Natural killer cell (primary cell): Measurements from ENCODE around the gene BMF. TPM values are rescaled to one million over a fixed set of nuclear protein-coding genes. Genes with fewer than 3 reads are reported as not detected.

Source experiments
- ATAC-seq, 3 donors: fragments of 150-1000 bp in 2 of 3; fragments of 200-7000 bp in 1 of 3; cut with Tn5 transposase; 1 replicate in 1 of 3; 2 replicates in 2 of 3; pipeline ENCODE4 v1.10.0; 2021; ENCODE audit warnings: mild to moderate bottlenecking in 2 of 3, moderate library complexity in 2 of 3
- DNase-seq, 2 donors: peaks; one replicate each; pipeline versions ENCODE4 v3.0.0 to v3.0.0-alpha.2; 2013 to 2021; ENCODE audit warnings: mixed read lengths in 1 of 2
- H3K27ac ChIP-seq: one replicate; pipeline ENCODE4 v1.5.1; 2013; ENCODE audit warnings: mild to moderate bottlenecking, low read length
- H3K27me3 ChIP-seq: one replicate; pipeline ENCODE4 v1.6.1; 2013; ENCODE audit warnings: low read length; ENCODE audit not compliant: control insufficient read depth, insufficient read depth
- H3K36me3 ChIP-seq: one replicate; pipeline ENCODE4 v1.6.1; 2013; ENCODE audit warnings: low read length; ENCODE audit not compliant: control insufficient read depth, insufficient read depth
- H3K4me1 ChIP-seq: one replicate; pipeline ENCODE4 v1.6.1; 2013; ENCODE audit warnings: low read length; ENCODE audit not compliant: control insufficient read depth, insufficient read depth
- H3K4me3 ChIP-seq: one replicate; pipeline ENCODE4 v1.5.1; 2013; ENCODE audit warnings: low read length
- H3K9me3 ChIP-seq: one replicate; pipeline ENCODE4 v1.6.1; 2013; ENCODE audit warnings: low read length; ENCODE audit not compliant: control insufficient read depth, insufficient read depth
- H3K27ac Mint-ChIP-seq, 2 donors: one replicate each; pipeline ENCODE4 v1.8.0; 2022; ENCODE audit warnings: mild to moderate bottlenecking in 2 of 2, mixed read lengths in 2 of 2, moderate library complexity in 1 of 2
- H3K27me3 Mint-ChIP-seq, 2 donors: one replicate each; pipeline ENCODE4 v1.8.0; 2022; ENCODE audit warnings: low read depth in 2 of 2, mixed read lengths in 2 of 2
- H3K36me3 Mint-ChIP-seq: one replicate; pipeline ENCODE4 v1.8.0; 2022; ENCODE audit warnings: mixed read lengths
- H3K4me1 Mint-ChIP-seq, 2 donors: one replicate each; pipeline ENCODE4 v1.8.0; 2022; ENCODE audit warnings: mixed read lengths in 2 of 2
- H3K4me3 Mint-ChIP-seq: one replicate; pipeline ENCODE4 v1.8.0; 2022; ENCODE audit warnings: mild to moderate bottlenecking, moderate library complexity, mixed read lengths
- H3K9me3 Mint-ChIP-seq, 2 donors: one replicate each; pipeline ENCODE4 v1.8.0; 2022; ENCODE audit warnings: mixed read lengths in 2 of 2
- WGBS: methylation state at CpG from one replicate; pipeline ENCODE4 v1.1.7; 2013; ENCODE audit warnings: missing lambda C conversion rate; ENCODE audit not compliant: insufficient coverage; 5-methylcytosine and 5-hydroxymethylcytosine counted together
- intact Hi-C: fragments of 100-400 bp; cut with micrococcal nuclease; formaldehyde crosslinking; loops from one replicate; pipeline ENCODE4 v1.14.2; 2022
- total RNA-seq, 4 donors: library from RNA; stranded (reverse); fragments of 120-200 nt in 1 of 4; gene quantifications; one replicate each; pipeline versions ENCODE4 v1.2.3 to v1.2.4, GENCODE V29; 2013 to 2022
- TF ChIP-seq, protein P1 (sequence below): fragments of 200-600 bp; IDR thresholded peaks from one replicate; pipeline ENCODE4 v1.8.0; 2022; ENCODE audit warnings: antibody characterized with exemption

Gene BMF
- total RNA-seq, 3 donors from 2014 or later (not counting 1 experiment from before 2014, with no cell fraction given), result 7.6 to 10.5 (median 9.8) TPM

DNA sequence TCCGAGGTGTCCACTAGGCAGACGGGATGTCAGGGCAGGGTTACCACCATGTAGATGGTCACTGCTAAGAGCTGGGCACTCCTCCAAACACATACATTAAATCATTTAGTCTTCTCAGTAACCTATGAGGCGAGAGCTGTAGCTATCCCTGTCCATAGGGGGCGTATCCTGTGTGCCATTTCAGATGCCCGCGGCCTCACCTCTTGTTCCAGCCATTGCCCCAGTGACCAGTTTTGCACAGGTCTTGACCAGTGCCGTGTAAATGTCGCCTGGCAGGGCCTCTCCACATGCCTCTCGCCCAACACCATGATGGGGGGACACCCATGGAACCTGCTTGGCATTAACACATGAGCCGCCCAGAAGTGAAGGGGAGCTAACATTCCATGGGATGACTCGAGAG lies 48.9 kb downstream of the BMF start:
- H3K9me3 ChIP-seq, result no peaks in the 10 kb centered on the region
- TF ChIP-seq, protein P1, sequence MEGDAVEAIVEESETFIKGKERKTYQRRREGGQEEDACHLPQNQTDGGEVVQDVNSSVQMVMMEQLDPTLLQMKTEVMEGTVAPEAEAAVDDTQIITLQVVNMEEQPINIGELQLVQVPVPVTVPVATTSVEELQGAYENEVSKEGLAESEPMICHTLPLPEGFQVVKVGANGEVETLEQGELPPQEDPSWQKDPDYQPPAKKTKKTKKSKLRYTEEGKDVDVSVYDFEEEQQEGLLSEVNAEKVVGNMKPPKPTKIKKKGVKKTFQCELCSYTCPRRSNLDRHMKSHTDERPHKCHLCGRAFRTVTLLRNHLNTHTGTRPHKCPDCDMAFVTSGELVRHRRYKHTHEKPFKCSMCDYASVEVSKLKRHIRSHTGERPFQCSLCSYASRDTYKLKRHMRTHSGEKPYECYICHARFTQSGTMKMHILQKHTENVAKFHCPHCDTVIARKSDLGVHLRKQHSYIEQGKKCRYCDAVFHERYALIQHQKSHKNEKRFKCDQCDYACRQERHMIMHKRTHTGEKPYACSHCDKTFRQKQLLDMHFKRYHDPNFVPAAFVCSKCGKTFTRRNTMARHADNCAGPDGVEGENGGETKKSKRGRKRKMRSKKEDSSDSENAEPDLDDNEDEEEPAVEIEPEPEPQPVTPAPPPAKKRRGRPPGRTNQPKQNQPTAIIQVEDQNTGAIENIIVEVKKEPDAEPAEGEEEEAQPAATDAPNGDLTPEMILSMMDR, result no peak
- no peaks in the 10 kb centered on the region for H3K27me3 ChIP-seq
- H3K4me3 ChIP-seq, result no peak overlapping the region
- H3K36me3 Mint-ChIP-seq, result no peaks in the 10 kb centered on the region
- H3K9me3 Mint-ChIP-seq, result no peaks in the 10 kb centered on the region
- 87% methylated on average over 11 of the region's 11 CpGs for WGBS
- peaks cover 15 to 16% of the 10 kb centered on the region in 2 donors for H3K4me1 Mint-ChIP-seq
- intact Hi-C loops, result no loop called here
- no peaks in the 10 kb centered on the region for H3K36me3 ChIP-seq
- H3K4me1 ChIP-seq, result peaks cover 15% of the 10 kb centered on the region
- DNase-seq, result no peak
- H3K4me3 Mint-ChIP-seq, result no peak overlapping the region
- no peak overlapping the region for H3K27ac ChIP-seq
- no peak for ATAC-seq
- no peak overlapping the region for H3K27ac Mint-ChIP-seq
- no peaks in the 10 kb centered on the region for H3K27me3 Mint-ChIP-seq

DNA sequence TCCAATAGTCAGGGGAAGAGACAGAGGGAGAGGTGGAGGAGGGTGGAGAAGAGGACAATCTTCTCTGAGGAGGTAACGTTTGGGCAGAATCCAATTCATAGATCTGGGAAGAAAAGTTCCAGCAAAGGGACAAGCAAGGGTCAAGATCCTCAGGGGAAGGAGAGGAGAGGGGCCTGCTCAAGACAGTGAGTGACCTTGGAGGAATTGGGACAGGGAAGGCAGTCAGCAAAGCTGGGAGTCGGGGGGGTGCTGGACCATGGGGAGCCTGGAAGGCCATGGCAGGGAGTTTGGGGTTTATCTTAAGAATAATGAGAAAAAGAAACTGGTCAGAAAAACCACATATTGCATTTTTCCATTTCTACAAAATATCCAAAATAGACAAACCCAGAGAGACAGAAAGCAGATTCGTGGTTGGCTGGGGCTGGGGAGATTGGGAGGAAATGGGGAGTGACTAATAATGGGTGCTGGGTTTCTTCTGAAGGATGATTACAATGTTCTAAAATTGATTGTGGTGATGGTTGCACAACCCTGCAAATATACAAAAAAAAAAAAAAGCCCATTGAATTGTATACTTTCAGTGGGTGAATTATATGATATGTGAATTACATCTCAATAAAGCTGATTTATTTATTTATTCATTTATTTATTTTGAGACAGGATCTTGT lies 50.1 kb downstream of the BMF start:
- Histone ChIP-seq H3K4me3 (no peak overlapping the region), H3K27me3 (no peaks in the 10 kb centered on the region), H3K27ac (no peak overlapping the region), H3K9me3 (no peaks in the 10 kb centered on the region), H3K36me3 (no peaks in the 10 kb centered on the region), H3K4me1 (peaks cover 26% of the 10 kb centered on the region)
- Mint-ChIP-seq H3K36me3 (no peaks in the 10 kb centered on the region), H3K27ac (no peak overlapping the region), H3K9me3 (no peaks in the 10 kb centered on the region), H3K27me3 (no peaks in the 10 kb centered on the region), H3K4me1 (peaks cover 22 to 24% of the 10 kb centered on the region in 2 donors), H3K4me3 (no peak overlapping the region)
- DNase-seq, result no peak
- 60% methylated on average over 3 of the region's 3 CpGs for WGBS
- intact Hi-C loops, result no loop called here
- ATAC-seq, result no peak
- TF ChIP-seq, protein P1, result no peak

DNA sequence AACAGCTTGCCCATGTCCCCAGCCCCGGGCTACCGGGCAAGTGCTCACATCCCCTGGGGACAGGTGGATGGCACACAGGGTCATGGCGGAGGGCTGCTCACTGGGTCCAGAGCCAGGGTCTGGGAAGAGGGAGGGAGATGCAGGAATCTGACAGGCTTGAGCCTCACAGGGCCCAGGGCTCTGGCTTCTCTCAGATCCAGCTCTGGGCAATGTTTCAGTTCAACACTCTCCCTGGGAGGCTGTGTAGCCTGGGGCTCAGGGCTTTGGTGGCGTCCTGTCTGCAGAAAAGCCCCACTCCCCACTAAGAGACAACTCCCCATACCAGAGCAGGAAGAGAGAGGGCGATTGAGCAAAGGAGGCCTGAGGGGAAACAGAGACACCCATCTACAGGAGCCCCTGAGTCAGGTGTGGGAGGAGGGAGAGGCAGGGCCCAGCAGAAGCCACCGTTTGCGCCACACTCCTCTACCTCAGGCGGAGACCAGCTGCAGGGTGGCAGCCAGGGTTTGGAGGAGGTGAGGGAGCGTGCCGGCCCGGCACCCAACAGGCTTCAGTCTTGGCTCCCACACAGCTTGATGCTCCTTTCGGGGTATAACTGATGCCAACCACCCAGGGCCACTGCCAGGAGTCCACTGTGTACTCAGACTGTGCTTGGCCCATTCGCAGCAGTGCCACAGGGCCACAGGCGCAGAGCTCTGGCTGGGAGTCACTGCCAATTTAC lies 52.9 kb downstream of the BMF start:
- no peak for ATAC-seq
- H3K27me3 ChIP-seq, result no peaks in the 10 kb centered on the region
- intact Hi-C loops, result no loop called here
- Mint-ChIP-seq H3K27ac (no peak overlapping the region), H3K4me1 (peaks cover 25 to 37% of the 10 kb centered on the region in 2 donors), H3K4me3 (no peak overlapping the region), H3K9me3 (no peaks in the 10 kb centered on the region), H3K36me3 (no peaks in the 10 kb centered on the region), H3K27me3 (no peaks in the 10 kb centered on the region)
- H3K4me3 ChIP-seq, result no peak overlapping the region
- TF ChIP-seq, protein P1, result no peak
- DNase-seq, result peak in 1 of 2 donors; percentile 19
- H3K9me3 ChIP-seq, result no peaks in the 10 kb centered on the region
- no peaks in the 10 kb centered on the region for H3K36me3 ChIP-seq
- WGBS, result 78% methylated on average over 12 of the region's 14 CpGs
- peaks cover 31% of the 10 kb centered on the region for H3K4me1 ChIP-seq
- no peak overlapping the region for H3K27ac ChIP-seq
